NCI-H526 (cell line): Measurements from ENCODE around the gene RNU6-1.

Source experiments
- DNase-seq, 2 experiments: peaks; one replicate each; lab custom pipeline; 2025; lab: John Stamatoyannopoulos, UW

RNU6-1 gene

GRCh38 chr15:67857220-67857619 lies 17.4 kb upstream of the RNU6-1 start:
- DNase-seq = no peak

GRCh38 chr15:67855842-67856241 lies 16.0 kb upstream of the RNU6-1 start:
- peak in 1 of 2 experiments; percentile 56 for DNase-seq

GRCh38 chr15:67854358-67854757 lies 14.5 kb upstream of the RNU6-1 start:
- no peak for DNase-seq

GRCh38 chr15:67853454-67853853 lies 13.6 kb upstream of the RNU6-1 start:
- DNase-seq = peak; percentile 98

- no peak for DNase-seq
Measured at GRCh38 chr15:67852418-67852817, 12.6 kb upstream of the RNU6-1 start.

GRCh38 chr15:67850994-67851571 lies 11.2 kb upstream of the RNU6-1 start:
- no peak for DNase-seq

GRCh38 chr15:67850336-67850735 lies 10.5 kb upstream of the RNU6-1 start:
- DNase-seq = no peak

GRCh38 chr15:67849538-67849937 lies 9.7 kb upstream of the RNU6-1 start:
- DNase-seq = no peak

- DNase-seq = no peak
Measured at GRCh38 chr15:67845974-67846373, 6.1 kb upstream of the RNU6-1 start.

- DNase-seq = no peak
Measured at GRCh38 chr15:67843571-67844387, 3.9 kb upstream of the RNU6-1 start.

GRCh38 chr15:67843092-67843501 lies 3.3 kb upstream of the RNU6-1 start:
- DNase-seq = peak in 1 of 2 experiments; percentile 59

- DNase-seq = no peak
Measured at GRCh38 chr15:67841513-67841762, 1.6 kb upstream of the RNU6-1 start.

- DNase-seq = peak in 1 of 2 experiments; percentile 84
Measured at GRCh38 chr15:67840749-67841512, 1.1 kb upstream of the RNU6-1 start.

- DNase-seq = peak; percentile 84 to 86
Measured at GRCh38 chr15:67839499-67839928, 331 bp downstream of the RNU6-1 start.

- peak in 1 of 2 experiments; percentile 91 for DNase-seq
Measured at GRCh38 chr15:67838789-67839332, 984 bp downstream of the RNU6-1 start.

GRCh38 chr15:67836955-67837354 lies 2.9 kb downstream of the RNU6-1 start:
- peak in 1 of 2 experiments; percentile 51 for DNase-seq

- peak in 1 of 2 experiments; percentile 66 for DNase-seq
Measured at GRCh38 chr15:67836477-67836876, 3.4 kb downstream of the RNU6-1 start.

GRCh38 chr15:67836134-67836455 lies 3.8 kb downstream of the RNU6-1 start:
- no peak for DNase-seq

GRCh38 chr15:67835297-67836133 lies 4.3 kb downstream of the RNU6-1 start:
- DNase-seq = no peak

GRCh38 chr15:67834581-67835296 lies 5.1 kb downstream of the RNU6-1 start:
- DNase-seq = no peak
